Activated naive CD4-positive, alpha-beta T cell treated with anti-CD3 and anti-CD28 coated beads, Interleukin-2, amount 10 ng/mL, durations not matched to agents 5 hours and 36 hours (primary cell): ENCODE results near the gene REN. TPM values are rescaled to one million over a fixed set of nuclear protein-coding genes. Genes with fewer than 3 reads are reported as not detected.

Source experiments
- total RNA-seq, 2 experiments: library from RNA; stranded (reverse); gene quantifications; one replicate each; pipeline ENCODE4 v1.2.3, GENCODE V29; 2021

Gene REN
- not detected for total RNA-seq

DNA sequence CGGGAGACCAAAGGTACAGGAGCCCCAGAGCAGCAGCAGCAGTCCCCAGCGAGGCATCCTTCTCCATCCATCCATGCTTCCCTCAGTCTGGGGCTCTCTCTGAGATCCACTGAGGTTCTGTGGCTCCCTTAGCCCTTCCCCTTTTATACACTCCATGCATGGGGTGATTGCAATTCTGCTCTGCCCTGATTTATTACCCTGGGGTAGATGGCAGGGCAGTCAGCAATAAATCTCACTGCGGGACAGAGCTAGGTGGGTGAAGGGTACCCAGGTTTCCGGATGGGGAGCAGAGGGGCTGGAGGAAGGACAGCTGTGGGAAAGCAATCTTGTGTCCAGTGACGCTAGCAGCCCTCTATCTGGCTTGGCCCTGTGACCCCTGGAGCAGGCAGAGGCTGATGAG, at the start of gene REN:
TSS of gene REN (minus strand) at position 119 of the 400 bp plus-strand sequence. CDS start at position 75, 44 bp downstream.

DNA sequence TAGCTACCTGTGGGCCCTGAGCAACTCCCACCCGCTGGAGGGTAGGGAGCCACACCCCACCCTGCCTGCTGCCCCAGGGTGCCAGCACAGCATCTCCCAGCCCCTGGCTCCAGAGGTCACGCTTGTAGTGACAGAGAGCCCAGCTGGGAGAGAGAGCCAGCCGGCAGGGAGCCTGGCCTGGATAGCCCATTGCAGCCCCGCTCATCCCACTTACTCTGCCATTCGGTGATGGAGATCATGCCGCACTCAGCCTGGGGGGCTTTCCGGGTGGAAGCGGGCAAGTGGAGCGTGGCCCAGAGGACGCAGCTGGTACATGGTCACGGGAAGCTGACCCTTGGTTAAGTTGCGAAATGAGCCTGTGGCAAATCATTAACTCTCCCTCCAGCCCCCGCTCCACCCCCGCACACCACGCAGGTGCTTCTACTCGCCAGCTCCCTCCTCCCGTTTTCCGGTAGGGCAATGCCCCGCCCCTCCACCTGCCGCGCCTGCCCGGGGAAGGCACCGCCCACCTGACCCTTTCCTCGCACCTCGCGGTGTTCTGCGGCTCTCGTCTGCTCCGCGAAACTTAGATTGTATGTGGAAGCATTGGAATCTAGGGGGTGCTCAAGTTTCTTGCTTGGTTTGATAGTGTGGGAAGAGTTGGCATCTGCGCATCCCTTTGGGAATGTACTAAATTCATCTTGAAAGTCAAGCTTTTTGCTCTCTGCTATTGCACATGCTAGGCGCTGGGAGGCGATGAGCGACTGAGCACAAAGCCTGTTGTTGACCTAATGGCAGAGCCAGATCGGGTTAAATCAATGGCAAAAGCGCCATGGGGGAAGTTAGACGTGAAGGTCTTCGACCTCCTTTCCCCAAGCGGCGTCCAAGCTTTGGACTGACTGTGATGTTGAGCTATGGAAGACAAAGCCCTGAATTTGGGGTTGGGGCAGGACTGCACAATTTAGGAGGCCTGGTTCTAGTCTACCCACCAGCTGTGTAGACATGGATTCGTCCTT, 47.8 kb upstream of the REN start, which contains the start of gene GOLT1A:
TSS of gene GOLT1A (minus strand) at position 321 of the 995 bp plus-strand sequence. CDS start at position 239, 82 bp downstream.

DNA sequence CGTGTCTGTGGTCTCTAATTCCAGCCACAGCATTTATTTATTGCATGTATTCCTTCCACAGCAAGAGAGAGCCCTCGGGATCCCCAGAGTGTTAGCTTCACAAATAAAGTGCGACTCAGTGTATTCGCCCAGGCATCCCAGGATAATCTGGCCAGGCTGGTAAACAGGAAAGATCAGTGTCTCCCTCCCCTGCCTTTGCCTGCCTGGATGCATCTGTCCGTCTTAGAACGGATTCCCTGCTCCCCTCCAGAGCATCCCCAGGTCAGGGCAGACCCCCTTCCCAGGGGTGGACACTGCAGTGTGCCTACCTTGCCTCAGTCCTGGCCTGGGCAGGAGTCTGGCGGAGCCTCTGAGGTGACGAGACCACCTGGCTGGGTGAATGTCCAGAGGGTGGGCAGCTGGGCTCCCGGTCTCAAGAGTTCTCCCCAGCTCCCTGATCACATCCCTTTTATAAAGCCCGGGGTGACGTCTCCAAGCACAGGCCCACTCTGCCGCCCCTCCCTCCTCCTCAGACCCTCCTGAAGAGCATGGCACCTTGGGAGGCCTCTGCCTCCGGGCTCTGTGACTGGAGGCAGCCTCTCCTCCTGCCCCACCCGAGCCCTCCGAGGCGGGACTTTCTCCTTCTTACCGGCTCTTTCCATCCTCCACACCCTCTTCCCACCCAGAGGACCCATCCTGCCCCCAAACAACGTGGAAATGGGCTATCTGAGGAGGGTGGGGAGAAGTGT, 30.1 kb upstream of the REN start, which contains the start of gene KISS1:
TSS of gene KISS1 (minus strand) at position 424 of the 728 bp plus-strand sequence. CDS start 3,615 bp downstream, outside the sequence.

DNA sequence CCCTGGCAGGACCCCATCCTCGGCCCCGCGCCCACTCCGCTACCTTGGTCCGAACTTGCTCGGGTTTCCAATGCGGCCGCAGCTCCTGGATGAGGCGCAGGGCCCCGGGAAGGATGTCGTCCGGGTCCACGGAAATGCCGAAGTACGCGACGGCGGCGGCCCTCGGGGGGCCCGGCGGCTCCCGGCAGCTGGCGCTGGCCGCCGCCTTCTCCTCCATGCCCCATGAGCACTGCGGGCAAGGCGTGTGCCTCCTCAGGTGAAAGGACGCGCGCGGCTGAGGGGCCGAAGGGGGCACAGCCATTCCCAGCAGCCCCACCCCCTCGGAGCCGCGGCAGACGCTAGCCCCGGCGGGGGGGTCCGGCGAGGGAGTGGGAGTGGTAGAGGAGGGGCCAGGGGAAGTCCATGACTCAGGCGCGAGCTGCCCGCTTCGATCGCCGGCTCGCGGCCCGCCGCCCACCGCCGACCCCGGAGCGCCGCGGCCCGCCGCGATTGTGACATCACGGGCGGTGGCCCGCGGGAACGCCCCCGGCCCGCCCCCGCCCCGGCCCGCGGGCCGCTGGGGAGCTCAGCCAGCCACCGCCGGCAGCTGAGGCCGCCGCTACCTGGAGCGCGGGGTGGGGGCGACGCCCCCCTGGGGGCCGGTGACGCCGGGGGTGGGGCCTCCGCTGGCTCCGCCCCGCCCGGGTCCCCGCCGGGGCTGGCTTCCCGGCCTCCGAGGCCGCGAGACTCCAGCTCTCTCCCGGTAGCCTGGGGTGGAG, 14.4 kb downstream of the REN start, which contains the start of gene ETNK2:
TSS of gene ETNK2 (minus strand) at position 493 of the 758 bp plus-strand sequence. CDS start at position 301, 192 bp downstream.

Other genes starting within 250 kb of the REN start
- under 1 TPM; 0.48 to 0.50 TPM for gene SOX13, start 93.2 kb downstream of the REN start, total RNA-seq
- under 1 TPM in 1 of 2 experiments, not detected in 1; 0.23 TPM for gene ETNK2, start 14.3 kb downstream of the REN start, total RNA-seq
- gene KISS1, start 30.2 kb upstream of the REN start, total RNA-seq = not detected
- gene GOLT1A, start 47.7 kb upstream of the REN start, total RNA-seq = not detected
- under 1 TPM in 1 of 2 experiments, not detected in 1; 0.03 TPM for gene PLEKHA6, start 193.6 kb upstream of the REN start, total RNA-seq
- 10 to 100 TPM; 59.5 to 59.9 TPM for gene PPP1R15B, start 245.5 kb upstream of the REN start, total RNA-seq